Loucy (cell line): ENCODE results near the gene TRIO.

Experiments
- CTCF ChIP-seq: fragments of 200-600 bp; sonication (generic); conservative IDR thresholded peaks from 2 replicates; pipeline ENCODE4 v1.5.1; 2014; ENCODE audit warnings: mild to moderate bottlenecking, antibody characterized with exemption, low read length
- EZH2phosphoT487 ChIP-seq: fragments of 200-600 bp; IDR thresholded peaks from 2 replicates; pipeline ENCODE4 v1.6.1; 2018; ENCODE audit warnings: antibody characterized with exemption, mild to moderate bottlenecking, moderate library complexity, borderline replicate concordance

- TF ChIP-seq CTCF (no peak), EZH2phosphoT487 (no peak)
Measured at GRCh38 chr5:14308384-14309154, 165.4 kb downstream of the TRIO start.
